Neuron (in vitro differentiated cells): ENCODE results near the gene RESF1.

Experiments used
- H2AFZ ChIP-seq: one replicate; pipeline ENCODE4 v1.6.1; 2013; ENCODE audit warnings: low read depth, mild to moderate bottlenecking, inconsistent platforms, low read length, moderate library complexity
- H3K27me3 ChIP-seq: one replicate; pipeline ENCODE4 v1.6.1; 2013; ENCODE audit warnings: low read length; ENCODE audit not compliant: insufficient read depth
- H3K36me3 ChIP-seq: one replicate; pipeline ENCODE4 v1.6.1; 2013; ENCODE audit warnings: low read length; ENCODE audit not compliant: insufficient read depth
- H3K4me1 ChIP-seq: one replicate; pipeline ENCODE4 v1.6.1; 2013; ENCODE audit warnings: low read length; ENCODE audit not compliant: insufficient read depth
- H3K4me3 ChIP-seq: 2 replicates; pipeline ENCODE4 v1.5.1; 2013; ENCODE audit warnings: mild to moderate bottlenecking, low read length, moderate library complexity
- H3K9me3 ChIP-seq: one replicate; pipeline ENCODE4 v1.6.1; 2013; ENCODE audit warnings: low read length

RESF1 gene

GRCh38 chr12:32005496-32006125 lies 46.4 kb downstream of the RESF1 start:
- Histone ChIP-seq H2AFZ (no peak overlapping the region), H3K4me3 (no peak overlapping the region), H3K27me3 (no peaks in the 10 kb centered on the region), H3K9me3 (peaks cover 3% of the 10 kb centered on the region), H3K4me1 (no peaks in the 10 kb centered on the region), H3K36me3 (peaks cover 5% of the 10 kb centered on the region)
